Osteocyte (in vitro differentiated cells): Measurements from ENCODE around the gene TNFRSF9. TPM values are rescaled to one million over a fixed set of nuclear protein-coding genes. Genes with fewer than 3 reads are reported as not detected.

ENCODE experiments used
- DNase-seq: peaks from one replicate; pipeline ENCODE4 v3.0.0; 2021; ENCODE audit warnings: mixed read lengths; ENCODE audit not compliant: unreplicated experiment; ENCODE audit errors: extremely low spot score
- H3K27ac Mint-ChIP-seq: one replicate; pipeline ENCODE4 v1.8.0; 2021; ENCODE audit warnings: mild to moderate bottlenecking, mixed read lengths; ENCODE audit not compliant: unreplicated experiment
- H3K27me3 Mint-ChIP-seq: one replicate; pipeline ENCODE4 v1.8.0; 2021; ENCODE audit warnings: mixed read lengths; ENCODE audit not compliant: unreplicated experiment
- H3K36me3 Mint-ChIP-seq: one replicate; pipeline ENCODE4 v1.8.0; 2021; ENCODE audit warnings: mixed read lengths; ENCODE audit not compliant: unreplicated experiment
- H3K4me1 Mint-ChIP-seq: one replicate; pipeline ENCODE4 v1.8.0; 2021; ENCODE audit warnings: mixed read lengths; ENCODE audit not compliant: unreplicated experiment
- H3K4me3 Mint-ChIP-seq: one replicate; pipeline ENCODE4 v1.8.0; 2021; ENCODE audit warnings: mild to moderate bottlenecking, moderate library complexity, mixed read lengths; ENCODE audit not compliant: unreplicated experiment
- H3K9me3 Mint-ChIP-seq: one replicate; pipeline ENCODE4 v1.8.0; 2021; ENCODE audit warnings: mixed read lengths; ENCODE audit not compliant: unreplicated experiment
- total RNA-seq: library from RNA; stranded (reverse); gene quantifications from 2 replicates; pipeline ENCODE4 v1.2.1, GENCODE V29; 2021
- TF ChIP-seq, protein P1 (sequence below): fragments of 200-600 bp; sonication (generic); IDR thresholded peaks from 2 replicates; pipeline ENCODE4 v1.5.0; 2021; ENCODE audit warnings: antibody characterized with exemption, mild to moderate bottlenecking, moderate library complexity

TNFRSF9 gene
- total RNA-seq, 1 donor from 2014 or later = not detected

GRCh38 chr1:7972285-7972684 lies 31.6 kb upstream of the TNFRSF9 start:
- H3K4me1 Mint-ChIP-seq = peaks cover 3% of the 10 kb centered on the region
- H3K4me3 Mint-ChIP-seq = no peak overlapping the region
- peaks cover 42% of the 10 kb centered on the region for H3K36me3 Mint-ChIP-seq
- H3K9me3 Mint-ChIP-seq = no peaks in the 10 kb centered on the region
- H3K27me3 Mint-ChIP-seq = no peaks in the 10 kb centered on the region
- DNase-seq = no peak
- H3K27ac Mint-ChIP-seq = no peak overlapping the region
- TF ChIP-seq, protein P1, sequence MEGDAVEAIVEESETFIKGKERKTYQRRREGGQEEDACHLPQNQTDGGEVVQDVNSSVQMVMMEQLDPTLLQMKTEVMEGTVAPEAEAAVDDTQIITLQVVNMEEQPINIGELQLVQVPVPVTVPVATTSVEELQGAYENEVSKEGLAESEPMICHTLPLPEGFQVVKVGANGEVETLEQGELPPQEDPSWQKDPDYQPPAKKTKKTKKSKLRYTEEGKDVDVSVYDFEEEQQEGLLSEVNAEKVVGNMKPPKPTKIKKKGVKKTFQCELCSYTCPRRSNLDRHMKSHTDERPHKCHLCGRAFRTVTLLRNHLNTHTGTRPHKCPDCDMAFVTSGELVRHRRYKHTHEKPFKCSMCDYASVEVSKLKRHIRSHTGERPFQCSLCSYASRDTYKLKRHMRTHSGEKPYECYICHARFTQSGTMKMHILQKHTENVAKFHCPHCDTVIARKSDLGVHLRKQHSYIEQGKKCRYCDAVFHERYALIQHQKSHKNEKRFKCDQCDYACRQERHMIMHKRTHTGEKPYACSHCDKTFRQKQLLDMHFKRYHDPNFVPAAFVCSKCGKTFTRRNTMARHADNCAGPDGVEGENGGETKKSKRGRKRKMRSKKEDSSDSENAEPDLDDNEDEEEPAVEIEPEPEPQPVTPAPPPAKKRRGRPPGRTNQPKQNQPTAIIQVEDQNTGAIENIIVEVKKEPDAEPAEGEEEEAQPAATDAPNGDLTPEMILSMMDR = no peak

DNA sequence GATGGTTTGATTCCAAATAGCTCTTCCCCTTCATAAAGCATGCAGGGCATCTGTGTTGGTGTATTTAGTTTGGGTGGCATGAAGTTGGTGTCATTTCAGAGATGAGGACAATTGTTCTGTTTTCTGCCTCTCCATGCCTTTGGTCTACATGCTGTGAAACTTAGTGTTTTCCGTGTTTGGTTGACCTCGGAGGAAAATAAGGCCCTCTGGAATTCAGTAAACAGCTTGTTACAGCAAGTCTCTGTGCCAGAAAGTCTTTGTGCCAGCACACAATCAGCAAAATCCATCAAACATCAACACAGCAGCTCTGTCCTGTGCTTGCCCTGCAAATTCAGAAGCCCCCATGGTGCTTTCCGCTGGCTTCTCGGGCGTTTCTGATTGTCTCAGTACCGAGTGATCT lies 30.4 kb upstream of the TNFRSF9 start:
- TF ChIP-seq, protein P1 = no peak
- H3K27ac Mint-ChIP-seq = no peak overlapping the region
- no peak overlapping the region for H3K4me3 Mint-ChIP-seq
- H3K36me3 Mint-ChIP-seq = peaks cover 48% of the 10 kb centered on the region
- peaks cover 7% of the 10 kb centered on the region for H3K4me1 Mint-ChIP-seq
- DNase-seq = no peak
- H3K27me3 Mint-ChIP-seq = no peaks in the 10 kb centered on the region
- H3K9me3 Mint-ChIP-seq = no peaks in the 10 kb centered on the region

DNA sequence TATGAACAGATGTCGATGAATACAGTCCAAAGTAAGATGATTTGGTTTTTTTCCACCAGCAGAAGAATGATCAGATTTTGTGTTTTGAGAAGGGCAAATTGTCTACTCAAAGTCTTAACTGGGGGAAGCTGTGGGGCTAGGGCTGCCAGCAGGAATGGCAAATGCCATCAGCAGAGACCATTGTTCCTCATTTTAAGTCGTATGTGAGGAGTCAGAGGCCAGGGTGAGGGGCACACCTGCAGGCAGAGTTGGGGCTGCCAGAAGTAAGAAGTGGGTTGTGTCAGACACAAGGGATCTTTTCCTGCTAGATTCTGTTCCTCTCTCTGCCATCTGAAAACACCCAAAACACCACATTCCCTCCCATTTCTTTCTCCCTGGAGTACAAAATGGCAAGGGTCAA lies 29.6 kb upstream of the TNFRSF9 start:
- H3K36me3 Mint-ChIP-seq = peaks cover 50% of the 10 kb centered on the region
- H3K27ac Mint-ChIP-seq = no peak overlapping the region
- TF ChIP-seq, protein P1 = no peak
- no peaks in the 10 kb centered on the region for H3K27me3 Mint-ChIP-seq
- H3K9me3 Mint-ChIP-seq = no peaks in the 10 kb centered on the region
- DNase-seq = no peak
- no peak overlapping the region for H3K4me3 Mint-ChIP-seq
- H3K4me1 Mint-ChIP-seq = peaks cover 7% of the 10 kb centered on the region

DNA sequence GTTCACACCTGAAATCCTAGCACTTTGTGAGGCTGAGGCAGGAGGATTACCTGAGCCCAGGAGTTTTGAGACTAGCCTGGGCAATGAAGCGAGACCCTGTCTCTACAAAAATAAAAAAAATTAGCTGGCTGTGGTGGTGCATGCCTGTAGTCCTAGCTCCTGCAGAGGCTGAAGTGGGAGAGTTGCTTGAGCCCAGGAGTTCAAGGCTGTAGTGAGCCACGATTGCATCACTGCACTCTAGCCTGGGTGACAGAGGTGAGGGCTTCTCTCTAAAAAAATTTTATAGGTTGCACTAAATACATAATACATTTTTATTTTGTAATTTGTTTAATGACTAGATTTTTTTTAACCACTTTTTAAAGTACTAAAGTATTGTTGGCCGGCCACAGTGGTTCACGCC lies 27.0 kb upstream of the TNFRSF9 start:
- Mint-ChIP-seq H3K27me3 (no peaks in the 10 kb centered on the region), H3K36me3 (peaks cover 64% of the 10 kb centered on the region), H3K4me3 (no peak overlapping the region), H3K27ac (no peak overlapping the region), H3K4me1 (peaks cover 22% of the 10 kb centered on the region), H3K9me3 (no peaks in the 10 kb centered on the region)
- DNase-seq = no peak
- TF ChIP-seq, protein P1 = no peak

- TF ChIP-seq, protein P1 = no peak
- H3K4me3 Mint-ChIP-seq = no peak overlapping the region
- H3K4me1 Mint-ChIP-seq = peaks cover 26% of the 10 kb centered on the region
Measured at GRCh38 chr1:7967196-7967595, 26.6 kb upstream of the TNFRSF9 start.

More at GRCh38 chr1:7967196-7967595, 26.6 kb upstream of the TNFRSF9 start:
- no peak for DNase-seq
- Mint-ChIP-seq H3K36me3 (peaks cover 60% of the 10 kb centered on the region), H3K9me3 (no peaks in the 10 kb centered on the region), H3K27me3 (no peaks in the 10 kb centered on the region), H3K27ac (no peak overlapping the region)
